Measurements from ENCODE around the gene DPF1. TPM values are rescaled to one million over a fixed set of nuclear protein-coding genes. Genes with fewer than 3 reads are reported as not detected.

Gene DPF1
- total RNA-seq, 4 donors from 2014 or later = not detected

GRCh38 chr19:38185562-38185961, 38.5 kb downstream of the DPF1 start:
- intact Hi-C loops (cut with DNase I; ENCODE audit: low total_unique reads) (no loop called here), in situ Hi-C loops (cut with MboI; ENCODE audit: low pct_ligation_motif_present in 1 of 4, low pct_unique_long_range_greater_than_20kb in 1 of 4, low sequenced_read_pairs in 3 of 4) (no loop called here)
- Histone ChIP-seq H3K36me3 (peaks cover 0 to 5% (median 4%) of the 10 kb centered on the region in 4 donors), H3K9me3 (peaks cover 0 to 3% of the 10 kb centered on the region in 2 donors), H3K4me3 (no peak overlapping the region), H3K27ac (no peak overlapping the region), H3K27me3 (no peaks in the 10 kb centered on the region), H3K4me1 (no peaks in the 10 kb centered on the region)
- DNase-seq = no peak
- WGBS, 2 donors (ENCODE audit: low coverage in 1 of 2) = 92% methylated on average over 10 of the region's 10 CpGs; no CpG with 5 or more reads in 1 of the 2 donors
- TF ChIP-seq POLR2AphosphoS5 (IDR thresholded peaks at IDR 0.05) (no peak), EP300 (IDR thresholded peaks at IDR 0.05; ENCODE audit: low read depth) (no peak)

- no peak for DNase-seq
- no peak overlapping the region for H3K4me3 ChIP-seq
- no peak for TF ChIP-seq POLR2A (IDR thresholded peaks at IDR 0.05)
- TF ChIP-seq CTCF (IDR thresholded peaks at IDR 0.05) = no peak
- no peaks in the 10 kb centered on the region for H3K27me3 ChIP-seq
- WGBS, 2 donors (ENCODE audit: low coverage in 1 of 2) = 94 to 97% methylated on average over 6 to 9 of the region's 9 CpGs
- in situ Hi-C loops (cut with MboI; ENCODE audit: low pct_ligation_motif_present in 1 of 4, low pct_unique_long_range_greater_than_20kb in 1 of 4, low sequenced_read_pairs in 3 of 4) = no loop called here
- peaks cover 6 to 10% of the 10 kb centered on the region in 2 donors for H3K9me3 ChIP-seq
- H3K36me3 ChIP-seq = peaks cover 0 to 13% (median 8%) of the 10 kb centered on the region in 4 donors
- H3K4me1 ChIP-seq = no peaks in the 10 kb centered on the region
- intact Hi-C loops (cut with DNase I; ENCODE audit: low total_unique reads) = no loop called here
- no peak overlapping the region for H3K27ac ChIP-seq
Measured at GRCh38 chr19:38184815-38185214, 39.2 kb downstream of the DPF1 start.

- Histone ChIP-seq H3K4me1 (no peaks in the 10 kb centered on the region), H3K27ac (peak overlapping the region in 1 of 4 donors; percentile 13), H3K4me3 (peak overlapping the region in 2 of 4 donors; percentile 1 to 22), H3K27me3 (no peaks in the 10 kb centered on the region), H3K9me3 (peaks cover 11 to 15% of the 10 kb centered on the region in 2 donors), H3K36me3 (peaks cover 0 to 16% (median 10%) of the 10 kb centered on the region in 4 donors)
- intact Hi-C loops (cut with DNase I; ENCODE audit: low total_unique reads) = no loop called here
- in situ Hi-C loops (cut with MboI; ENCODE audit: low pct_ligation_motif_present in 1 of 4, low pct_unique_long_range_greater_than_20kb in 1 of 4, low sequenced_read_pairs in 3 of 4) = no loop called here
- no peak for DNase-seq
- no peak for TF ChIP-seq POLR2AphosphoS5 (IDR thresholded peaks at IDR 0.05)
- no peak for TF ChIP-seq CTCF (IDR thresholded peaks at IDR 0.05)
- no peak for TF ChIP-seq EP300 (IDR thresholded peaks at IDR 0.05; ENCODE audit: low read depth)
- no peak for TF ChIP-seq POLR2A (IDR thresholded peaks at IDR 0.05)
- WGBS, 2 donors (ENCODE audit: low coverage in 1 of 2) = 81% methylated on average over 30 of the region's 30 CpGs; no CpG with 5 or more reads in 1 of the 2 donors
Measured at GRCh38 chr19:38183251-38183897, 40.6 kb downstream of the DPF1 start.

GRCh38 chr19:38182536-38183210, 41.3 kb downstream of the DPF1 start:
- Histone ChIP-seq H3K27ac (no peak overlapping the region), H3K9me3 (peaks cover 11 to 15% of the 10 kb centered on the region in 2 donors), H3K4me1 (no peaks in the 10 kb centered on the region), H3K27me3 (no peaks in the 10 kb centered on the region), H3K36me3 (peaks cover 0 to 16% (median 10%) of the 10 kb centered on the region in 4 donors), H3K4me3 (no peak overlapping the region)
- WGBS, 2 donors (ENCODE audit: low coverage in 1 of 2) = 89 to 97% methylated on average over 7 to 20 of the region's 21 CpGs
- no peak for DNase-seq
- in situ Hi-C loops (cut with MboI; ENCODE audit: low pct_ligation_motif_present in 1 of 4, low pct_unique_long_range_greater_than_20kb in 1 of 4, low sequenced_read_pairs in 3 of 4) = no loop called here
- intact Hi-C loops (cut with DNase I; ENCODE audit: low total_unique reads) = no loop called here
- TF ChIP-seq POLR2AphosphoS5 (IDR thresholded peaks at IDR 0.05) (no peak), EP300 (IDR thresholded peaks at IDR 0.05; ENCODE audit: low read depth) (no peak)

GRCh38 chr19:38180071-38180470, 44.0 kb downstream of the DPF1 start:
- Histone ChIP-seq H3K36me3 (peaks cover 0 to 16% (median 10%) of the 10 kb centered on the region in 4 donors), H3K9me3 (peaks cover 11 to 15% of the 10 kb centered on the region in 2 donors), H3K4me1 (no peaks in the 10 kb centered on the region), H3K27me3 (no peaks in the 10 kb centered on the region), H3K4me3 (no peak overlapping the region), H3K27ac (no peak overlapping the region)
- in situ Hi-C loops (cut with MboI; ENCODE audit: low pct_ligation_motif_present in 1 of 4, low pct_unique_long_range_greater_than_20kb in 1 of 4, low sequenced_read_pairs in 3 of 4) = no loop called here
- no peak for DNase-seq
- intact Hi-C loops (cut with DNase I; ENCODE audit: low total_unique reads) = no loop called here
- TF ChIP-seq EP300 (IDR thresholded peaks at IDR 0.05; ENCODE audit: low read depth) (no peak), POLR2A (IDR thresholded peaks at IDR 0.05) (no peak), CTCF (IDR thresholded peaks at IDR 0.05) (no peak), POLR2AphosphoS5 (IDR thresholded peaks at IDR 0.05) (no peak)
- WGBS, 2 donors (ENCODE audit: low coverage in 1 of 2) = 99 to 100% methylated on average over 1 to 3 of the region's 3 CpGs
